ENCODE results near the gene TLR1. TPM values are rescaled to one million over a fixed set of nuclear protein-coding genes. Genes with fewer than 3 reads are reported as not detected.

TLR1 gene
- total RNA-seq, 6 donors from 2014 or later = 16.4 to 41.9 (median 24.8) TPM

- TF ChIP-seq POLR2AphosphoS5 (IDR thresholded peaks at IDR 0.05) = no peak
- TF ChIP-seq EP300 (IDR thresholded peaks at IDR 0.05) = no peak
- TF ChIP-seq CTCF (IDR thresholded peaks at IDR 0.05) = no peak
- TF ChIP-seq POLR2A (IDR thresholded peaks at IDR 0.05) = no peak
- Histone ChIP-seq H3K4me1 (peaks cover 0 to 10% (median 2%) of the 10 kb centered on the region in 4 donors), H3K9me3 (peaks cover 0 to 6% (median 0%) of the 10 kb centered on the region in 4 donors), H3K27ac (no peak overlapping the region), H3K27me3 (no peaks in the 10 kb centered on the region), H3K36me3 (no peaks in the 10 kb centered on the region), H3K4me3 (no peak overlapping the region)
- DNase-seq (no peak), ATAC-seq (ENCODE audit: low FRiP score in 2 of 2) (no peak)
Measured at GRCh38 chr4:38747629-38748028, 57.0 kb downstream of the TLR1 start.

Small RNA genes lying within 50 kb of the gene (small RNA-seq; reads per million reads assigned to genes)
- 0 reads per million in 4 donors for gene RNA5SP158

Other genes starting within 250 kb of the TLR1 start
- 10 to 100 TPM; 32.5 to 73.9 (median 48.3) TPM for gene KLF3, start 140.6 kb downstream of the TLR1 start, total RNA-seq
- 1 to 10 TPM in 1 of 6 donors, under 1 TPM in 3, not detected in 2; 0.61 to 1.0 (median 0.81) TPM for gene TLR10, start 21.8 kb downstream of the TLR1 start, total RNA-seq
- gene TLR6, start 52.0 kb upstream of the TLR1 start, total RNA-seq = 10 to 100 TPM in 2 of 6 donors, 1 to 10 TPM in 4; 3.2 to 10.4 (median 5.8) TPM
- gene FAM114A1, start 63.0 kb upstream of the TLR1 start, total RNA-seq = 10 to 100 TPM; 27.2 to 92.5 (median 43.1) TPM
- 1 to 10 TPM in 3 of 6 donors, under 1 TPM in 2, not detected in 1; 0.30 to 1.8 (median 1.0) TPM for gene TMEM156, start 227.6 kb upstream of the TLR1 start, total RNA-seq

Measured in upper lobe of left lung (tissue), 6 donors.